AG04449 (cell line): Measurements from ENCODE around the gene ZNF121.
"Not testable (repeated sequence)": the region's sequence is repeated elsewhere in the genome, so short reads cannot be mapped to it uniquely, and the experiment has no call there.

Experiments used
- CTCF ChIA-PET: fragments of 350-600 bp; formaldehyde crosslinking; extraction: SDS; loops from one replicate; lab custom pipeline; 2021; ENCODE audit warnings: antibody characterized with exemption; lab: Yijun Ruan, JAX
- POLR2A ChIA-PET: fragments of 400-600, 350-600 bp; formaldehyde crosslinking; extraction: SDS; loops from one replicate; lab custom pipeline; 2020; ENCODE audit warnings: antibody characterized with exemption, inconsistent platforms; lab: Yijun Ruan, JAX
- DNase-seq: peaks from one replicate; pipeline ENCODE4 v3.0.0-alpha.2; 2010; ENCODE audit warnings: low read depth, low spot score
- H3K4me3 ChIP-seq: 2 replicates; pipeline ENCODE4 v1.5.1; 2011; ENCODE audit warnings: low read depth, mild to moderate bottlenecking, control low read depth, low read length
- CTCF ChIP-seq: IDR thresholded peaks from one replicate; pipeline ENCODE4 v1.5.1; 2011; ENCODE audit warnings: mild to moderate bottlenecking, moderate library complexity, low read length, control low read depth, inconsistent platforms; ENCODE audit not compliant: insufficient read depth; ENCODE audit errors: missing control alignments

ZNF121 gene

GRCh38 chr19:9570255-9570654, 14.0 kb downstream of the ZNF121 start:
- no peak for TF ChIP-seq CTCF
- ChIA-PET POLR2A (no interaction called here), CTCF (no interaction called here)
- DNase-seq = no peak
- no peak overlapping the region for H3K4me3 ChIP-seq

GRCh38 chr19:9566729-9567128, 17.6 kb downstream of the ZNF121 start:
- ChIA-PET CTCF (no interaction called here), POLR2A (no interaction called here)
- TF ChIP-seq CTCF = no peak
- no peak overlapping the region for H3K4me3 ChIP-seq
- DNase-seq = no peak

GRCh38 chr19:9565900-9566705, 18.2 kb downstream of the ZNF121 start:
- DNase-seq = no peak
- TF ChIP-seq CTCF = no peak
- no peak overlapping the region for H3K4me3 ChIP-seq
- POLR2A ChIA-PET = no interaction called here
- CTCF ChIA-PET = no interaction called here

GRCh38 chr19:9552536-9553274, 31.6 kb downstream of the ZNF121 start:
- POLR2A ChIA-PET = no interaction called here
- H3K4me3 ChIP-seq = no peak overlapping the region
- CTCF ChIA-PET = no interaction called here
- no peak for TF ChIP-seq CTCF
- no peak for DNase-seq

GRCh38 chr19:9547870-9548269, 36.4 kb downstream of the ZNF121 start:
- DNase-seq = no peak
- no peak overlapping the region for H3K4me3 ChIP-seq
- TF ChIP-seq CTCF = no peak
- POLR2A ChIA-PET = no interaction called here
- CTCF ChIA-PET = no interaction called here

GRCh38 chr19:9541281-9541680, 43.0 kb downstream of the ZNF121 start:
- POLR2A ChIA-PET = not testable (repeated sequence)

GRCh38 chr19:9539921-9540320, 44.4 kb downstream of the ZNF121 start:
- H3K4me3 ChIP-seq, POLR2A ChIA-PET, CTCF ChIA-PET, DNase-seq: not testable (repeated sequence)

More at GRCh38 chr19:9541281-9541680, 43.0 kb downstream of the ZNF121 start:
- H3K4me3 ChIP-seq, CTCF ChIA-PET, DNase-seq: not testable (repeated sequence)

GRCh38 chr19:9539201-9539600, 45.1 kb downstream of the ZNF121 start:
- POLR2A ChIA-PET, DNase-seq, CTCF ChIA-PET: not testable (repeated sequence)
- peak overlapping the region; percentile 3; the same call in 1 of the 2 replicates for H3K4me3 ChIP-seq
